HEK293T (cell line): ENCODE measurements around the gene KRT84.

Experiments used
- CTCF ChIA-PET: fragments of 350-600 bp; formaldehyde crosslinking; extraction: SDS; loops from one replicate; lab custom pipeline; 2021; ENCODE audit warnings: antibody characterized with exemption, inconsistent platforms; lab: Yijun Ruan, JAX
- POLR2A ChIA-PET: fragments of 350-600 bp; formaldehyde crosslinking; extraction: SDS; loops from one replicate; lab custom pipeline; 2020; ENCODE audit warnings: antibody characterized with exemption, inconsistent platforms; lab: Yijun Ruan, JAX
- DNase-seq: peaks from one replicate; pipeline ENCODE4 v3.0.0; 2012; ENCODE audit warnings: mixed read lengths; ENCODE audit errors: extremely low spot score
- ARNT ChIP-seq: fragments of 450-650 bp; IDR thresholded peaks from 2 replicates; pipeline ENCODE4 v1.6.1; 2017; ENCODE audit warnings: mild to moderate bottlenecking
- BHLHE40 ChIP-seq: fragments of 450-650 bp; IDR thresholded peaks from 2 replicates; pipeline ENCODE4 v1.6.1; 2016; ENCODE audit warnings: mild to moderate bottlenecking, moderate library complexity, borderline replicate concordance
- CTBP1 ChIP-seq: fragments of 450-650 bp; IDR thresholded peaks from 2 replicates; pipeline ENCODE4 v1.6.1; 2016; ENCODE audit warnings: borderline replicate concordance
- ELF4 ChIP-seq: fragments of 450-650 bp; IDR thresholded peaks from 2 replicates; pipeline ENCODE4 v1.6.1; 2017; ENCODE audit warnings: antibody characterized with exemption
- FOXA1 ChIP-seq: fragments of 450-650 bp; IDR thresholded peaks from 2 replicates; pipeline ENCODE4 v1.6.1; 2016; ENCODE audit warnings: mild to moderate bottlenecking
- FOXK2 ChIP-seq: fragments of 450-650 bp; IDR thresholded peaks from 2 replicates; pipeline ENCODE4 v1.6.1; 2016; ENCODE audit warnings: mild to moderate bottlenecking
- FOXM1 ChIP-seq: fragments of 450-650 bp; IDR thresholded peaks from 2 replicates; pipeline ENCODE4 v1.6.1; 2017; ENCODE audit warnings: mild to moderate bottlenecking, borderline replicate concordance
- HDGF ChIP-seq: fragments of 450-650 bp; IDR thresholded peaks from 2 replicates; pipeline ENCODE4 v1.6.1; 2017; ENCODE audit warnings: antibody characterized with exemption, borderline replicate concordance
- L3MBTL2 ChIP-seq: fragments of 450-650 bp; conservative IDR thresholded peaks from 2 replicates; pipeline ENCODE4 v1.6.1; 2016; ENCODE audit warnings: mild to moderate bottlenecking
- LEF1 ChIP-seq: fragments of 450-650 bp; IDR thresholded peaks from 2 replicates; pipeline ENCODE4 v1.6.1; 2017; ENCODE audit warnings: mild to moderate bottlenecking, borderline replicate concordance
- NFRKB ChIP-seq: fragments of 450-650 bp; IDR thresholded peaks from 2 replicates; pipeline ENCODE4 v1.6.1; 2016; ENCODE audit warnings: mild to moderate bottlenecking, moderate library complexity
- PKNOX1 ChIP-seq: fragments of 450-650 bp; IDR thresholded peaks from 2 replicates; pipeline ENCODE4 v1.6.1; 2016
- SP1 ChIP-seq: fragments of 450-650 bp; IDR thresholded peaks from 2 replicates; pipeline ENCODE4 v1.6.1; 2017
- SUZ12 ChIP-seq: fragments of 450-650 bp; IDR thresholded peaks from 2 replicates; pipeline ENCODE4 v1.6.1; 2016; ENCODE audit warnings: mild to moderate bottlenecking
- TARDBP ChIP-seq: fragments of 450-650 bp; IDR thresholded peaks from 2 replicates; pipeline ENCODE4 v1.6.1; 2016
- ZNF384 ChIP-seq: fragments of 450-650 bp; IDR thresholded peaks from 2 replicates; pipeline ENCODE4 v1.6.1; 2016

Gene KRT84

GRCh38 chr12:52331039-52331438, 54.4 kb downstream of the KRT84 start:
- CTCF ChIA-PET, result no interaction called here

GRCh38 chr12:52327830-52328500, 57.5 kb downstream of the KRT84 start:
- TF ChIP-seq CTBP1 (no peak), BHLHE40 (no peak), SUZ12 (no peak), HDGF (no peak), PKNOX1 (no peak), LEF1 (no peak), FOXK2 (no peak), NFRKB (no peak), L3MBTL2 (no peak), SP1 (no peak), ELF4 (no peak), FOXM1 (no peak), ARNT (no peak), ZNF384 (no peak), TARDBP (no peak), FOXA1 (no peak)
- no peak for DNase-seq
- ChIA-PET CTCF (interaction anchor here (0.7 to 2.9 kb wide), 11 partner anchors 8 to 552 kb away, joined by 3 to 15 read pairs (median 4); no protein-coding TSS in a partner anchor), POLR2A (no interaction called here)

More at GRCh38 chr12:52331039-52331438, 54.4 kb downstream of the KRT84 start:
- POLR2A ChIA-PET, result no interaction called here
- no peak for DNase-seq
- TF ChIP-seq ARNT, result no peak
- TF ChIP-seq TARDBP, result no peak
- no peak for TF ChIP-seq BHLHE40
- TF ChIP-seq L3MBTL2, result no peak
- TF ChIP-seq ELF4, result no peak
- TF ChIP-seq HDGF, result no peak
- TF ChIP-seq FOXK2, result no peak
- TF ChIP-seq FOXA1, result no peak
- TF ChIP-seq LEF1, result no peak
- no peak for TF ChIP-seq FOXM1
- no peak for TF ChIP-seq CTBP1
- TF ChIP-seq SP1, result no peak
- TF ChIP-seq SUZ12, result no peak
- no peak for TF ChIP-seq ZNF384
- TF ChIP-seq NFRKB, result no peak
